Ramos (cell line): ENCODE measurements around the gene RTN4R.
"Not testable (repeated sequence)": the region's sequence is repeated elsewhere in the genome, so short reads cannot be mapped to it uniquely, and the experiment has no call there.

Source experiments
- in situ Hi-C: fragments of 300-500 bp; cut with MboI; formaldehyde crosslinking; loops from one replicate; pipeline ENCODE4 v1.14.3; 2022; ENCODE audit warnings: low sequenced_read_pairs; ENCODE audit not compliant: unreplicated experiment

RTN4R gene

GRCh38 chr22:20290045-20290392 lies 21.9 kb upstream of the RTN4R start:
- in situ Hi-C loops = no loop called here

DNA sequence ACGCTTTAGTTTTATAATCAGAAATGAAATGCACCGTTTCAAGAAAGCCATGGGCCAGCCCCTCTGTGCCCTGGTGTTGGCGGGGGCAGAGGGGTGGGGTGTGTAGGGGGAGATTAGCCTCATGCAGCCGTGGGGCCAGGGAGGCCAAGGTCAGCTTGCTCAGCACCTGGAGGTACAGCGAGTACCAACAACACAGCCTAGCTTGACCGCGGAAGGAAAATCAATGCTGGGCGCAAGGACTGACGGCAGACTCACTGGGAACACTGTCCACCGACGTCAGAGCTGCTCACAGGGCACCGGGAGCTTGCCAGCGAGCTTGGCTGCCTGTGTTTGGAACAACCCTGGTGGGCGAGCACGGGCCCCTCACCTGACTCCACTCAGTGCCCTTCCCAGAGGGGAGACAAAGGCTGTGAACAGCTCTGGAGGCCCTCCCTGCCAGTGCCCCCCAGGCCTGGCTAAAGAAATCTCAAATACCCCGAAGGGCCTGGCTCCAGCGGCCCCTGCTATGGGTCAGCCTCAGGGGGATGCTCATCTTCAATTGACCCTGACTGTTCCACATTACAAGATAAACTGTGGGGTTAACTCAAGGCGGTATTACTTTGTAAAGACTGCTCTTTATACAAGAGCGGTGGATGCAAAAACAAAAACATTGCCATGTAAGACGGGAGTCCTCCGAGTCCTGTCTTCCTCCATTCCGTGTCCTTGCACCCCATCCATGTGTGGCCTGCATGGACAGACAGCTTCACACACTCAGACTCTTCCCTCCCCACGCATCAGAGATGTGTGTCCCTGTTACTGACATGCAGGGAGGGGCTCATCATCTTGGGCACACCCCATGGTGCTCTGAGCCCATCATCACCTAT lies 21.3 kb upstream of the RTN4R start:
- in situ Hi-C loops = loop anchor here (10.0 kb wide), 1 partner anchor 325 kb away; no protein-coding TSS in a partner anchor

- in situ Hi-C loops = loop anchor here (10.0 kb wide), 1 partner anchor 322 kb away; no protein-coding TSS in a partner anchor
Measured at GRCh38 chr22:20286784-20287423, 18.8 kb upstream of the RTN4R start.

- in situ Hi-C loops = loop anchor here (10.0 kb wide), 1 partner anchor 321 kb away; no protein-coding TSS in a partner anchor
Measured at GRCh38 chr22:20286312-20286660, 18.2 kb upstream of the RTN4R start.

GRCh38 chr22:20285473-20286311 lies 17.6 kb upstream of the RTN4R start:
- in situ Hi-C loops = loop anchor here (10.0 kb wide), 1 partner anchor 321 kb away; no protein-coding TSS in a partner anchor

GRCh38 chr22:20284471-20285086 lies 16.5 kb upstream of the RTN4R start:
- in situ Hi-C loops = loop anchor here (5.0 to 10.0 kb wide), 2 partner anchors 127 to 320 kb away; no protein-coding TSS in a partner anchor

DNA sequence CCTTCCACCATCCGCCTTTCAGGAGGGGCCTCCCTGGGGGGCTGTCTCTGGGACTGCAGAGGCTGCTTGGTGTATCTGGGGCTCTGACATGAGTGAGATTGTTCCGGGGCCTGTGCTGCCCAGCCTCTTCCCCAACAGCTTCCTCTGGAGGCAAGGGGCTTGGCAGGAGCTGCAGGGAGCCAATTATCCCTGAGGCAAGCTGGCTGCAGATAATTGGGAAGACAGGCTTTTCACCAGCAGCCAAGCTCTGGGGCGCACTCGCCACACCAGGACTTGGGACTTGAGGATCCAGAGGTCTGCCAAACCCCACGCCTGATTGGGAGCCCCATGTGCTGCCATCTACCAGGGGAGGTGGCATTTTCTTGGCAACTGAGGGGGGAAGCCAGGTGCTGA lies 15.6 kb upstream of the RTN4R start:
- in situ Hi-C loops = loop anchor here (5.0 to 10.0 kb wide), 2 partner anchors 126 to 319 kb away; no protein-coding TSS in a partner anchor

GRCh38 chr22:20282901-20283673 lies 15.0 kb upstream of the RTN4R start:
- in situ Hi-C loops = loop anchor here (5.0 to 10.0 kb wide), 2 partner anchors 126 to 318 kb away; no protein-coding TSS in a partner anchor

GRCh38 chr22:20281891-20282290 lies 13.8 kb upstream of the RTN4R start:
- in situ Hi-C loops = loop anchor here (5.0 to 10.0 kb wide), 2 partner anchors 125 to 317 kb away; no protein-coding TSS in a partner anchor

- in situ Hi-C loops = loop anchor here (5.0 to 10.0 kb wide), 2 partner anchors 124 to 317 kb away; no protein-coding TSS in a partner anchor
Measured at GRCh38 chr22:20281473-20281872, 13.4 kb upstream of the RTN4R start.

DNA sequence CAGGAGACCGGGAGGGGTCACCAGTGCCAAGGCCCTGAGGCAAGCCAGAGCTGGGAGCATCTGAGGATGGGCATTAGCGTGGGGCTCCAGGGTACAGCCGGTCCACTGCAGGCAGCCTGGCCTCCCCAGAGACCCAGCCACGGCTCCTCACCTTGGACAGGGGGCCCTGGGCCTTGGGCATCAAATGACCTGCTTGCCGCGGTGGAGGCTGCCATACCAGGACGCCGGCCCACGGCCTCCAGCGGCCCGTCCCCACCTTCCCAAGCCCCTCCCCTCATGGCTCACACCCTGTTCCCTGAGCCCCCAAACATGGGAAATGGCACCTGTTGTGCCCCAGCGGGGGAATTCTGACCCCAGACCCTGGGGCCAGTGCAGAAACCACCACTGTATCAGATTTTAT lies 12.7 kb upstream of the RTN4R start:
- in situ Hi-C loops = loop anchor here (5.0 to 10.0 kb wide), 2 partner anchors 124 to 316 kb away; no protein-coding TSS in a partner anchor

DNA sequence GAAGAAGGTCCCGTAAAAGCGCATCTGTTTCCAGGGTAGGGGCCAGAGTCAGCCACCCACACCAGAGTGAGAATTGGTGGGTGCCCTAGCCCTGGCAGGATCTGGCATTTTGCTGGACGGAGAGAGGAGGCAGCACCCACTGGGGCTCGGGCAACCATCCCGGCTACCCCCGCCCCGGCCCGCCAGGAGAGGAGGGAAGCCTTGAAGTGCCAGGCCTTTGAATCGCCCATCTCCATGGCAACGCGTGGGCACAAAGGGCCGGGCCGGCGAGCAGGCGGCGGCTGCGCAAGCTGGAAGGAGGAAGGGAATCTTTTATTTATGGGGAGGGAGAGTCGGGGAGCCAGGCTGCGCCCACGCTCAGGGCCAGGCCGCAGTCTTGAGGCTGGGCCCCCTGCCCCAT lies 12.0 kb upstream of the RTN4R start:
- in situ Hi-C loops = loop anchor here (5.0 to 10.0 kb wide), 2 partner anchors 123 to 315 kb away; no protein-coding TSS in a partner anchor

GRCh38 chr22:20279662-20280134 lies 11.6 kb upstream of the RTN4R start:
- in situ Hi-C loops = loop anchor here (5.0 to 10.0 kb wide), 2 partner anchors 122 to 315 kb away; no protein-coding TSS in a partner anchor

DNA sequence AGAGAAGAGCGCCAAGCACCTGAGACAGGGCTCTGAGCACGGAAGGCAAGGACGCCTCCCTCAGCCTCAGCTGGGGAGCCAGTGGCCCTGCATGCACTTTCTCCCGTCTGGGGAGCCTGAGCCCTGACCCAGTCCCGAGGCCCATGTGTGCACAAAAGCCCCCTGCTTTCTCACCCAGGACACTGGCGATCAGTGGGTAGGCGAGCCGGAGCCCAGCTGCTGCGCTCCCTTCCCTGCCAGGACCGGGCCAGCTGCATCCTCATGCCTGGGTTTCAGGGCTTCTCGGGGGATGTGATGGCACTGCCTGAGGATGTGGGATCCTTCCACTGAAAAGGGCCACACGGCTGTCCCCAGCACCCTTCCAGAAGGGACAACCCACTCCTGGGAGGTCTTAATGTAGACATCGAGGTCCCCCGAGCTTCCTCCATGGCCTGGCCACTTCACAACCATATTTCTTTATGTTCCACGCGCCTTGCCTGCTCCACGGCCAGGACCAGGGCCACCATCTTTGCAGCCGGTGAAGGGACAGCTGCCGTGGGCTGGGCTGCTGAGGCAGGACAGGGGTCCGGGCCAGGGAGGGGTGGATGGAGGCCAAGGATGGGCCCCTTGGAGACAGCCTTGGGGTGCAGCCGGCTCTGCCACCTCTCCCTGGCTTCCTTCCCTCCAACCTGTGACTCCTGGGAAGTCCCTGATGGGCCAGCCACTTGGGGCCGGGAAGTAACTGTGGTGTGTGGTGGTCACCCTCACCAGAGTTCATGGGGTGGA lies 10.8 kb upstream of the RTN4R start:
- in situ Hi-C loops = not testable (repeated sequence)

- in situ Hi-C loops = not testable (repeated sequence)
Measured at GRCh38 chr22:20277936-20278635, 10.0 kb upstream of the RTN4R start.

DNA sequence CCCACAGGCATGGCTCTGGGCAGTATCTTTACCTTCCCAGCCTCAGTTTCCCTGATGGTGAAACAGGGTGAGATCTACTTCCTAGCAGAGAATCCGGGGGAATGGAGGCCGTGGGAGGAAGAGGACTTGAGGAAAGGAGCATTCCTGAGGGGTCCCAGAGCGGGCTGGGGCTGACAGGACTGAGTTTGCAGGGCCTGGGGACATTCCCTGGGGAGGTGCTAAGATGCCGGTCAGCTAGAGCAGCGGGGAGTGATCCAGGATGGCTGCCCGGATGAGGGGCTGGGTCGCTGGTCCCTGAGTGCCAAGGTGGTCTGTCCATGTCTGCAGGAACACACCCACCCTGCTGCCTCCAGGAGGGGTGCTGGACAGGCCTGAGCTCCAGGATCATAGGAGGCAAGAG lies 8.3 kb upstream of the RTN4R start:
- in situ Hi-C loops = no loop called here

GRCh38 chr22:20275836-20276235 lies 7.7 kb upstream of the RTN4R start:
- in situ Hi-C loops = no loop called here
